GM18502 (cell line): ENCODE results near the gene KRTAP19-7.

Experiments
- ATAC-seq: cut with Tn5 transposase; IDR thresholded peaks from one replicate; pipeline ENCODE4 v1.9.1; 2021; ENCODE audit warnings: mild to moderate bottlenecking; ENCODE audit not compliant: unreplicated experiment, poor library complexity

KRTAP19-7 gene

DNA sequence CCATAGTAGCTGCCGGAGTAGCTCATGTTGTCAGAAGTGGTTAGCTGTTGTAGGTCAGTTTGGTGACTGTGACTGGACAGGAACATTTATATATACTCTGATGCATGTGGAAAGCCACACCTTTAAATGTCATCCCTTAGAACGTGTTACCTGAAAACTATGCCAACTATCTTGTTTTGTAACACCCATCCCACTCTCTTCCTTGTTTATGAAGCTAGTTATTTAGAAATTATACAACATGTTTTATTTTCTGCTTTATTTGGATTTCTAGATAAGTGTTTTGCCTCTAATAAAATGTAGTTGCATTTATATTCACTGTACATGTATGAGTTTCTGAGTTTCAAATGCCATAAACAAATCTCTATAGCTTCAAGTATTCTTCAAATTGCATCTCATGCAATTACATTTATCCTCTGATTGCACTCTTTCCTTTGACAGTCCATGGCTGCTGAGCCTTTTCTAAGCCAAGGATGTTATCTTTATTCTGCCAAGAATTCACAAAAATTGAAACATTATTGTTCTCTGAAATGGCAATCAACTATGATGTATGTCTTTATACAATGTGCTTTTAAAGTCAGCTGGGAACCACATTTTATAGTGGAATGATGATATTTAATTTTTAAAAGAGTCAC, at the start of gene KRTAP19-7:
KRTAP19-7 (minus strand) TSS at position 51 of the 632 bp plus-strand sequence; CDS start at position 26, 25 bp downstream.
- no peak for ATAC-seq

GRCh38 chr21:30605968-30606367, 44.9 kb upstream of the KRTAP19-7 start:
- no peak for ATAC-seq

GRCh38 chr21:30600787-30601186, 39.7 kb upstream of the KRTAP19-7 start, which contains the start of gene KRTAP22-1:
TSS of gene KRTAP22-1 (plus strand) at chr21:30601087.
- no peak for ATAC-seq

- no peak for ATAC-seq
Measured at GRCh38 chr21:30598802-30599201, 37.7 kb upstream of the KRTAP19-7 start, which contains the start of gene KRTAP6-2. TSS of gene KRTAP6-2 (minus strand) at chr21:30598902. CDS start at chr21:30598874, 28 bp downstream.

DNA sequence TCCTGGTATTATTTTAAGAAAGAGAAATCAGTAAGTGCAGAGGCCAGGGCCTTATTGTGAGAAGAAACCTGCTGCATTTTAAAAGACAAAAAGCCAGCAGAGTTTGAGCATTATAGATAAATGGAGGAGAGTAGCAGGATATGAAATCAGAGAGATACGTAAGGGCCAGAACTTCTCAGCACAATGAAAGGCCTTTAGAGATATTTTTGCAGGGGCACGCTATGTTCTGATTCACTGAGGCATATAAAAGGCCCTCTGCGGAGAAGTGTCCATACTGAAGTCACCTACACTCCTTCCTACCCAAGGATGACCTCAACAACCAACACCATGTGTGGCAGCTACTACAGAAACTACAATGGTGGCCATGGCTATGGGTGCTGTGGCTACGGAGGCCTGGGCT, 31.0 kb upstream of the KRTAP19-7 start, which contains the start of gene KRTAP6-3:
KRTAP6-3 (plus strand) TSS at position 301 of the 400 bp plus-strand sequence; CDS start at position 307, 6 bp downstream.
- ATAC-seq: no peak

DNA sequence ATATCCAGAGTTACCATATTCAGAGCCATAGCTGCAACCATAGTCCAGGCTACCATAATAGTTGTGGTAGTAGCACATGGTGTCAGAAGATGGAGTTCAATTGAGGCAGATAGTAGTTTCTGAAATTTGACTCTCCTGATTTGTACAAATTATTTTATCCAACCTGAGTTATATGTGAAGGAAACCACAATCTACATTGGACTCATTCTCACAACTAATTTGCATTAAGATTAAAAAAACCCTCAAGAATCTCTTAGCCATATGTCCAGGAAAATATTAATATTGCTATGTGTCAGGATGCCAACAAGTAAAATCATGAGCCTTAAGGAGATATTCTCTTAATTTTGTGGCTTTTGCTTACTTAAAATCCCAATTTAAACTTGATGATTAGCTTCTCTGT, 29.2 kb upstream of the KRTAP19-7 start, which contains the start of gene KRTAP22-2:
KRTAP22-2 (minus strand) TSS at position 101 of the 400 bp plus-strand sequence.
- no peak for ATAC-seq

- ATAC-seq: no peak
Measured at GRCh38 chr21:30582870-30583269, 21.8 kb upstream of the KRTAP19-7 start.

DNA sequence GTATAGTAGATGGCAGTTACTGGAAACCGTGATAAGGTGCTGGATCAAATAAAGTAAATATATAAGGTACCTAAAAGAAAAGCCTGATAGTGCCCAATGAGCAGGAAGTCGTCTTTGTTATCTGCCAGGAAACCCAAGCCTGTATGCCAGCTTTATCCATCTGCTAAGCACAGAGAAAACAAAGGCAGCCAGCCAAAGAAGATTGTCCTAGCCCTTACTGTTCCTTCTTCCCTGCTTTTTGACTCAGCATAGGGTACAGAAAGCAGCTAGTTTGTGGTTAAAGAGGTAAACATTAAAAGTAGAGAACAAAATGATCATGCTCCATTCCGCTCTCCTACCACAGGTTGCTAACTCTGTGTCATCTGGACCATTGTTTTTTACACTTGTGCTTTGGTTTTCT, 19.0 kb upstream of the KRTAP19-7 start:
- ATAC-seq: no peak

DNA sequence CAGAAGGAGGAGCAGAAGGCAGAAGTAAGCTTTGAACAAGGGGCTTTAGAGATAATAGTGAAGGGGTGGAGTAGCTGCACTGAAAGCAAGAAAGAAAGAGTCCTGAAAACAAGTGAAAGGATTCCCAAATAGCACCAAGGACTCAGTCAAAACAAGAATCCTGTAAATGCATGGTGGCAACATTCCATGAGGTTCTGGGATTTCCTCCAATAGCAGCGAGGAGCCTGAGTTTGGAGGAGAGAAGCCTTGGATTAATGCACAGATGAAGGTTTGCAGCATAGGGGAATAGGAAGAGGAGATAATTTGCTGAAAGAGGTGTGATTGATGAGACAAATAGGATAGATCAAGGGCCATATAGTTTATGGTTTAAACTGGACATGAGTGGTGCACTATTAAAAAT, 18.2 kb upstream of the KRTAP19-7 start:
- no peak for ATAC-seq

DNA sequence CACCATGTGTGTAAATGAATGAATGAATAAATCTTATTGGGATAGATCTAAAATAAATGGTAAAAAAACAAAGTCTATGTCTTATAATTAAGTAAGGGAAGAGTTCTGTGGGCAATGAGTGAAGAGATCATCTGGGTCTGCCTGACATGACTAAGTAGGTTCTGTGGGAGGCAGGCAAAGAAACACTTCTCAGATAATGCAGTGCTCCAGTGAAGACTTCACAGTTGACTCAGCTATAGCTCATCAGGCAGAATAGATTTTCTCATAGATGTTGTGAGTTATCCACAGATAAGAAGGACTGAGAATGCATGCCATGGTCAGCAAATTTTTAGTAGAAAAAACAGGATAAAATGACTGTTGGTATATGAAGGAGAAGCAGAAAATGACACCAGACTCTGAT, 16.7 kb upstream of the KRTAP19-7 start:
- no peak for ATAC-seq

DNA sequence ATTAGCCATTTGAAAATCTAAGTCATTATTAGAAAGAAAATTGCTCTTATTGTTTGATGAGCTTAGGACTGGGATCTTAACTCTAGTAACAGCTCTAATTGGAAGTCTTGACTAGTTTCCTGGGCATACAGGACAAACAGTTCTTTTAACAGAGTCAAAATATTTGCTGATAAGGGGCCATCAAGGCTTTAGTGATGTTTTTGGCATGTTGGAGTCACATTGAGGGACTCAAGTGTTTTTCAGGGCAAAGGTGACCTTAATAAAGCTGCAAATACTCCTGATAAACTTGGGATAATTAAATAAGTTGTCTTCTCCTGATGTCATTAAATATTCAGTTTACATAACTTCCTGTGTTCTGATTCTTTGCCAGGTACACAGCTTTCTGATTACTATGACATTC, 6.5 kb upstream of the KRTAP19-7 start:
- no peak for ATAC-seq

GRCh38 chr21:30563630-30564029, 2.5 kb upstream of the KRTAP19-7 start:
- ATAC-seq: no peak

DNA sequence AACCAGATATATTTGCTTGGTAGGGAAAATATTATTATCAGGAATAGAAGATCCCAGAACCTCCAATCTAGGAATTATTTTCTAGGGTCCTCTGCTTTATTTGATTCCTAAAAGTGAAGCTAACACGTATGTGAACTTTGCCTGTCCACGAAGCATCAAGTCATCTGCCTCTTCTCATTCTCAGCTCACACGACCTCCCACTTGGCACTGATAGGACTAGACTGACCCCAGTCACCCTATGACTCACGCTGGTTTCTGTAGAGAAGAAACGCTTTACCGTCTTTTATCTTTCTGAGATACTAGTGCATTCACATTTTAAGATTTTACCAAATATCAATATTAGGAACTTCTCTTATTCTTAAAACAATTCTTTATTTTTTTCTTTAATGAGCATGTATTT, 2.0 kb upstream of the KRTAP19-7 start:
- ATAC-seq: no peak

GRCh38 chr21:30561957-30562356, 843 bp upstream of the KRTAP19-7 start:
- no peak for ATAC-seq

GRCh38 chr21:30555095-30555494, 6.0 kb downstream of the KRTAP19-7 start:
- no peak for ATAC-seq

- ATAC-seq: no peak
Measured at GRCh38 chr21:30552782-30553181, 8.3 kb downstream of the KRTAP19-7 start.

DNA sequence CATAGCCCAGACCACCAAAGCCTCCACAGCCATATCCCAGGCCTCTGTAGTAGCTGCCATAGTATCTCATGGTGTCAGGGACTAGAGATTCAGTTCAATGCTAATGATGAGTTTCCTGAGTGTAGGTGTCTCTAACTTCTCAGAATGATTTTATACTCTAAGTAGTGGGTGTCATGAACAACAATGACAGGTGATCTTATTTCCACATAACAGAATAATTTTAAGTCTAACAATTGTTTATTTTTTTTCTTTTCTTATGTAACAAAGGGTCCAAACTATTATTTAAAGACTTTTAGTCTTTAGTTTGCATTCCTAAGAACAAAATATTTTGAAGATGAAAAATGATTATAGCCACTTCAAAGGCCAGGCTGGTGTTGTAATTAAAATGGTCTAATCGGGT, 19.4 kb downstream of the KRTAP19-7 start, which contains the start of gene KRTAP19-6:
KRTAP19-6 (minus strand) TSS at position 101 of the 400 bp plus-strand sequence; CDS start at position 70, 31 bp downstream.
- ATAC-seq: no peak

DNA sequence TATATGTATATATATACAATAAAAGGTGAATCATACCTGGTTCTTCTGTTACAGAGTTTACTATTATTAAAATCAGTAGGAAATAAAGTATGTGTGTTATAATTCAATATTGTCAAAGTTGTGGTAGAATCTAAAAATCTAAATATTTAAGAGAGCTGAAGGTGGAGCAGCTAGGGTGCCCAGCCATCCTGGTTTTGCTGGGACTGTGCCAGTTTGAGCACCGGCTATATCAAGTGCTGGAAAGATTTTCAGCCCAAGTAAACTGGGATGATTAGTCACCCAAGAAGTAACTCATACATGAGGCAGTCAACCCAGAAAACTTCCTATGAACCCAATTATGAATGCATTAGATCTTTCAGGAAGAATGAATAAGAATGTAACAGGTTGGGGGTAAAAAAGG, 42.2 kb downstream of the KRTAP19-7 start:
- ATAC-seq: no peak

DNA sequence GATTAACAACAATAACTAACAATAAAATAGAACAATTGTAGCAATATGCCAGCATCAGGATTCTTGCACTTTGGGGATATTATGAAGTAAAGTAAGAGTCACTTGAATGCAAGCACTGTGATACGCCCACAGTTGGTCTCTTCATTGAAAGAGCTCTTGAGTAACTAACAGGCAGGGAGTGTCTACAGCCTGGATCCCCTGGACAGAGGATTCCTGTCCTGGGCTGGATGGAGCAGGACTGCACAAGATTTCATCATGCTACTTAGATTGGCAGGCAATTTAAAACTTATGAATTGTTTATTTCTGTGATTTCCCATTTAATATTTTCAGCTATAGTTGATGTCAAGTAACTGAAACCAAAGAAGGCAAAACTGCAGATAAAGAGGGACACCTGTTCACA, 45.4 kb downstream of the KRTAP19-7 start:
- ATAC-seq: no peak
